Neuron (in vitro differentiated cells): ENCODE results near the gene SLC6A20.
A peak's percentile ranks its signal among the peaks of the same experiment; 100 is the strongest.

Source experiments
- H2AFZ ChIP-seq: one replicate; pipeline ENCODE4 v1.6.1; 2013; ENCODE audit warnings: low read depth, mild to moderate bottlenecking, inconsistent platforms, low read length, moderate library complexity
- H3K27me3 ChIP-seq: one replicate; pipeline ENCODE4 v1.6.1; 2013; ENCODE audit warnings: low read length; ENCODE audit not compliant: insufficient read depth
- H3K36me3 ChIP-seq: one replicate; pipeline ENCODE4 v1.6.1; 2013; ENCODE audit warnings: low read length; ENCODE audit not compliant: insufficient read depth
- H3K4me1 ChIP-seq: one replicate; pipeline ENCODE4 v1.6.1; 2013; ENCODE audit warnings: low read length; ENCODE audit not compliant: insufficient read depth
- H3K4me3 ChIP-seq: 2 replicates; pipeline ENCODE4 v1.5.1; 2013; ENCODE audit warnings: mild to moderate bottlenecking, low read length, moderate library complexity
- H3K9me3 ChIP-seq: one replicate; pipeline ENCODE4 v1.6.1; 2013; ENCODE audit warnings: low read length

Gene SLC6A20

DNA sequence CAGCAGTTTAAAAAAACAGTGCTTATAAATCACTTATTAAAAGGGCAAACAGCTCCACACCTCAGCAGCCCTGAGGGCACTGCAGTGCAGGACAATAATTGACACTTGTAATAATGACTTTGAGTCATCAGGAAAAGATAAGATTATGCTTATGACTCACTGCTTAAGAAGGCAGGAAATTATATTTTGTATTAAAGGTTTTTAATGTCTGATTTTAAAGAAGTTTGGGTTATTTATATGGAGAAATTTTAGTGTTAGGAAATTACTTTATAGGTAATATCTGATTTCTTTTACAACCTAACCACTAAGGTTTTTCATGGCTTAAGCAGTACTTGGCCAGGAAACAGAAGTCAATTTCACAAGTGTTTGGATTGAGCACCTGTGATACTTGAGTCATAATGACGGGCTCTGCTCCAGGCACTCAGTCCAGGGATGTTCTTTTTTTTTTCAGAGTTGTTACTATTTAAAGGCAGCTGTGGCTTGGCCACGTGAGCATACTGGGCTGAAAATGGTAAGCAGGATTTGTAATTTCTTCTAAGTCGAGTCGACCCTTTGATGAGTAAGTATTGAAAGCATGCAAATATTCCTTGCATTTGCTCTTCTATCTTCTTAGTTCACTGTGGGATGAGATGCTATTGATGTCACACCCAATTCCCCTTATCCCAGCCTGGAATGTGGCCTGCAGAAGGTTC lies 21.6 kb upstream of the SLC6A20 start:
- peaks cover 10% of the 10 kb centered on the region for H3K36me3 ChIP-seq
- H3K27me3 ChIP-seq: no peaks in the 10 kb centered on the region
- H2AFZ ChIP-seq: no peak overlapping the region
- no peaks in the 10 kb centered on the region for H3K4me1 ChIP-seq
- peaks cover 12% of the 10 kb centered on the region for H3K9me3 ChIP-seq
- H3K4me3 ChIP-seq: no peak overlapping the region

DNA sequence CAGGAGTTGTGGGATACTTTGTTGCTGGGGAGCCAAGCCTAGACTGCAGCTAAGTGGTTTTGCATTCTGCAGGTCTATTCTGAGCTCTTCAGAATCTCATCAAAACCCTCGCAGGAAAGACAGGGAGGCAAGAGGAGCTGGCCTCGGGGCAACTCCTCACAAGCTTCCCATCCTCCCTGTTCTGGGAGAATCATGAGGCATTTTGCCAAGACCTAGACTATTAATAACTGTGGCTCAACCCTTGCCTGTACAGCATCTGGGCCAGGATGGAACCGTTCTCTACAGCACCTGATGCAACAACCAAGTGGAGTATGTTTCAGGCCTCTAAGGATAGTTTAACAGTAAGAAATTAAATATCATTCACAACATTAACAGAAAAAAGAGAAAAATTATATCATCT lies 20.2 kb upstream of the SLC6A20 start:
- Histone ChIP-seq H3K36me3 (peaks cover 2% of the 10 kb centered on the region), H2AFZ (no peak overlapping the region), H3K4me1 (no peaks in the 10 kb centered on the region), H3K9me3 (peaks cover 12% of the 10 kb centered on the region), H3K27me3 (no peaks in the 10 kb centered on the region), H3K4me3 (no peak overlapping the region)

DNA sequence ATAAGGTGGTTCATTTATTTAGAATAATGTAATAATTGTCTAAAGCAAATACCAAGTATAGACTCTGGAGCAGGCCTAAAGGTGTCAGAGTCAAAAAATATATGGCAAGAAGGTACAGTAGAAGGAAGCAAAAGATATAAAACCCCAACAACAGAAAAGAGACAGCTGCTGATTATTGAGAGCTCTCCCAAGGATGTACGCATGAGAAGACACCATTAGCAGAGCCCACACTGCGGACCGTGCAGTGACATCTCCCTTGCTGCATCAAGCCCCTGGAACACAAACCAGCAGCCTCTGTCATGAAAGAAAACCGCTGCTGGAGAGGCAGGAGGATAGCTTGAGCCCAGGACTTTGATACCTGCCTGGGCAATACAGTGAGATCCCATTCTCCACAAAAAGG lies 18.0 kb upstream of the SLC6A20 start:
- no peak overlapping the region for H3K4me3 ChIP-seq
- no peaks in the 10 kb centered on the region for H3K27me3 ChIP-seq
- peaks cover 12% of the 10 kb centered on the region for H3K9me3 ChIP-seq
- no peak overlapping the region for H2AFZ ChIP-seq
- no peaks in the 10 kb centered on the region for H3K36me3 ChIP-seq
- H3K4me1 ChIP-seq: no peaks in the 10 kb centered on the region

DNA sequence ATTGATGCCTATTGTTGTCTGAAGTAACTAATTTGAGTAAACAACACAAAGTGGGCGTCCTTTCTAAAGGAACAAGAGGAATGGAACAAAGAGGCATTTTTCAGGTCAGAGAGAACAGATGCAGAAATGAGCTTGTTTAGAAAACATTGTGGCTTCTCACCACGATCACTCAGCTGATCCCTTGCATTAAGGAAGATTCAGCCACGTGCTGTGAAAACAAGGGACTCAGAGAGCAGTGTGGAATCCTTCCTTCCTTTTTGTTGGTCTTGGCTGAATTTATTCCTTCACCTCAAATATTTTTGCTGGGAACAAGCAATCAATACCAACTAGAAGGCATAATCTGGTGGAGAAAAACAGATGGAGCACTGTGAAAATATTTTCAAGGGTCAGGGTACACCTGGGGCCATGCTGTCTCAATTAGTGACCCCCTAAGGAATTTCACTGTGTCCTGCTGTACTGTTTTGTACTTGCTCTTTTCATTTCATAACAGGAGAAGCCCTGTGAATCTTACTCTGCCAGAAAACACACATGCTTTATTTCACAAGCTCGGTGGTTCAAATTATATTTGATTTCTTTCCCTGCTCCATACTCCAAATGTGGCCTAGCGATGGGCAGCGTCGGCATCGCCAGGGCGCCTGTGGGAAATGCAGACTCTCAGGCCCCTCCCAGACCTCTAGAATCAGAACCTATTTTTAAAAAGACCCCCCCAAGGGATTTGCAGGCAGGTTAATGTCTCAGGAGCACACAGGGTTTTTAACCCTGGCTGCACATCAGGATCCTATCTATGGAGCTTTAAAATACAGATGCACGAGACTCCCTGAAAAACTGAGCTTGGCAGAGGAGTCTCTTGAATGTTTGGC lies 11.6 kb upstream of the SLC6A20 start:
- Histone ChIP-seq H3K9me3 (no peaks in the 10 kb centered on the region), H3K4me1 (no peaks in the 10 kb centered on the region), H3K4me3 (no peak overlapping the region), H3K36me3 (no peaks in the 10 kb centered on the region), H3K27me3 (no peaks in the 10 kb centered on the region), H2AFZ (no peak overlapping the region)

- no peak overlapping the region for H3K4me3 ChIP-seq
- no peaks in the 10 kb centered on the region for H3K36me3 ChIP-seq
- H3K9me3 ChIP-seq: no peaks in the 10 kb centered on the region
- H3K4me1 ChIP-seq: no peaks in the 10 kb centered on the region
- no peak overlapping the region for H2AFZ ChIP-seq
- no peaks in the 10 kb centered on the region for H3K27me3 ChIP-seq
Measured at GRCh38 chr3:45807133-45807532, 10.8 kb upstream of the SLC6A20 start.

- no peaks in the 10 kb centered on the region for H3K36me3 ChIP-seq
- H3K9me3 ChIP-seq: no peaks in the 10 kb centered on the region
- H2AFZ ChIP-seq: no peak overlapping the region
Measured at GRCh38 chr3:45806072-45806471, 9.7 kb upstream of the SLC6A20 start.

GRCh38 chr3:45803252-45803935 lies 7.1 kb upstream of the SLC6A20 start:
- peaks cover 7% of the 10 kb centered on the region for H3K27me3 ChIP-seq
- H3K36me3 ChIP-seq: no peaks in the 10 kb centered on the region
- H2AFZ ChIP-seq: no peak overlapping the region
- H3K9me3 ChIP-seq: no peaks in the 10 kb centered on the region
- no peak overlapping the region for H3K4me3 ChIP-seq
- no peaks in the 10 kb centered on the region for H3K4me1 ChIP-seq

More at GRCh38 chr3:45806072-45806471, 9.7 kb upstream of the SLC6A20 start:
- Histone ChIP-seq H3K4me3 (no peak overlapping the region), H3K27me3 (no peaks in the 10 kb centered on the region), H3K4me1 (no peaks in the 10 kb centered on the region)

DNA sequence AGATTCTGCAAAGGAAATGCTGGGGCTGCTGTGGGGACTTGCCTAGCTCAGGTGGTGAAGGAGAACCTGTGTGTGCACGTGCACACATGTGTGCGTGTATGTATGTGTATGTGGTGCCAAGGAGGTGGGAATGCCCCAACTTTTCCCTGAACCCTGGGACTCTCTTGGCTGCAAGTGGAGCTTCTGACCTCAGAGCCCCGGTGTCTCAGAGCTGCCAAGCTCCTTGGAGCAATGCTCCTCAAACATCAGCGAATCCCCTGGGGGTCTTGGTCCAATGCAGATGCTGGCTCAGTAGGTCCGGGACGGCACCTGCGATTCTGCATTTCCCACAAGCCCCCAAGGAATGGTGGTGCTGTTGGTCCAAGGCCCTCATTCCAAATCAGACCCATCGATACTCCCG lies 5.8 kb upstream of the SLC6A20 start:
- peaks cover 17% of the 10 kb centered on the region for H3K27me3 ChIP-seq
- no peak overlapping the region for H3K4me3 ChIP-seq
- no peak overlapping the region for H2AFZ ChIP-seq
- H3K4me1 ChIP-seq: no peaks in the 10 kb centered on the region
- H3K36me3 ChIP-seq: no peaks in the 10 kb centered on the region
- no peaks in the 10 kb centered on the region for H3K9me3 ChIP-seq

GRCh38 chr3:45800611-45801010 lies 4.3 kb upstream of the SLC6A20 start:
- no peak overlapping the region for H2AFZ ChIP-seq
- no peaks in the 10 kb centered on the region for H3K4me1 ChIP-seq
- no peak overlapping the region for H3K4me3 ChIP-seq
- H3K9me3 ChIP-seq: no peaks in the 10 kb centered on the region
- H3K27me3 ChIP-seq: peaks cover 32% of the 10 kb centered on the region
- H3K36me3 ChIP-seq: no peaks in the 10 kb centered on the region

DNA sequence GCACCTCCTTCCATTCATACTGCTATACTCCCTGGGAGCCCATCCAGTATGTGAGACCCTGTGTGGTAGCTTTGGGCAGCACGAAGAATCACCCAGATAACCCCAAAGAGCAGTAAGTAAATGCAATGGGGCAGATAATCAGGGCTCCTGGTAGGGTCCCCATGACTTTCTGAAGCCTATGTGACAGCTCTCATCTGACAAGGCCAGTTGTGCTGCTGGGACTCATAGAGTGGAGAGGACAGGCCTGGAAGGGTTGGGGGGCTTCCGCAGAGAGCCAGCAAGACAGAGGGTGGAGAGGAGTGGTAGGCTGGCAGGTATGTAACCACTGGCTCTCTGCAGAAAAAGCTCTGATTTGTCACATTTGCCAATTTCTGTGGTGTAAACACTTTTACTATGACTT lies 3.2 kb upstream of the SLC6A20 start:
- H3K27me3 ChIP-seq: peaks cover 42% of the 10 kb centered on the region
- no peaks in the 10 kb centered on the region for H3K4me1 ChIP-seq
- H3K4me3 ChIP-seq: no peak overlapping the region
- no peaks in the 10 kb centered on the region for H3K36me3 ChIP-seq
- H3K9me3 ChIP-seq: no peaks in the 10 kb centered on the region
- H2AFZ ChIP-seq: no peak overlapping the region

GRCh38 chr3:45798034-45798433 lies 1.7 kb upstream of the SLC6A20 start:
- H3K4me1 ChIP-seq: no peaks in the 10 kb centered on the region
- H3K27me3 ChIP-seq: peaks cover 57% of the 10 kb centered on the region
- H3K9me3 ChIP-seq: no peaks in the 10 kb centered on the region
- no peak overlapping the region for H2AFZ ChIP-seq
- H3K36me3 ChIP-seq: no peaks in the 10 kb centered on the region
- no peak overlapping the region for H3K4me3 ChIP-seq

DNA sequence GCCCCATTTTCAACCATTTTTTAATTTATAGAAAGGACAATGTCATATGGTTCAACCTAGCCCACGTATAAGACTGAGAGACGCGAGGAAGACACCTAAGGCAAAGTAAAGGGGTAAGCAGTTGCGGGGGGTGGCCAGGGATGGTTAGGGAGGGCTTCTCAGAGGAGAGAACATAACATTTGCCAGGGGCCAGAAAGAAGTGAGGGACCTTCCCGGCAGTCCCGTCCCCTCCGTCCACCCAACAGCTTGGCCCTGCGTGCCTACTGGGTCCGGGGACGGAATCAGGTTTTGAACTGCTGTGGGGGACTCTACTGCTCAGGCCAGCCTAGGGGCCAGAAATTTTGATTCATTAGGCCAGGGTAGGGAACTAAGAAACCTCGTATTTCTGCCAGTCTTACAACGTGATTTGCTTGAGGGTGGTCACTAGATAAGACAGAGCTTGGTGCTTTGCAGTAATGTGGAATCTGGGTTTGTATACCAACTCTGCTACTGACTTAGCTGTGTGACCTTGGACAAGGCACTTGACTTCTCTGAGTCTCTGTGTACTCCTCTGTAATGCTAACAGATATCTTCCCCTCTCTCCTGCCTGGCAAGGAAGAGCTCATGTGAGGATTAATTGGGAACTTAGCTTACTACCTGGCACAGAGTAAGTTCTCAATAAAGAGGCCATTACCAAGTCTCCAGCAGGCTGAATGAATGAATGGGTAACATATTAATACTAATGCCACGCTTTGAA lies 734 bp upstream of the SLC6A20 start:
- Histone ChIP-seq H3K9me3 (no peaks in the 10 kb centered on the region), H2AFZ (peak overlapping the region; percentile 66), H3K27me3 (peaks cover 63% of the 10 kb centered on the region), H3K4me1 (no peaks in the 10 kb centered on the region), H3K36me3 (no peaks in the 10 kb centered on the region), H3K4me3 (peak overlapping the region; percentile 34)

GRCh38 chr3:45795509-45795881 lies 841 bp downstream of the SLC6A20 start:
- Histone ChIP-seq H2AFZ (no peak overlapping the region), H3K27me3 (peaks cover 63% of the 10 kb centered on the region), H3K9me3 (no peaks in the 10 kb centered on the region), H3K36me3 (no peaks in the 10 kb centered on the region), H3K4me1 (no peaks in the 10 kb centered on the region), H3K4me3 (no peak overlapping the region)
